ENCODE results near the gene TMUB1. TPM values are rescaled to one million over a fixed set of nuclear protein-coding genes. Genes with fewer than 3 reads are reported as not detected.

TMUB1 gene
- total RNA-seq, 1 donor from 2014 or later = 30.1 TPM

- Histone ChIP-seq H3K4me3 (no peak overlapping the region), H3K27ac (replicated peaks) (no peak overlapping the region), H3K4me1 (peaks cover 67% of the 10 kb centered on the region), H3K9me3 (replicated peaks) (no peaks in the 10 kb centered on the region), H3K36me3 (no peaks in the 10 kb centered on the region), H3K27me3 (ENCODE audit: low read depth) (no peaks in the 10 kb centered on the region)
- no peak for DNase-seq
- no peak for TF ChIP-seq CTCF (IDR thresholded peaks at IDR 0.05; ENCODE audit: borderline replicate concordance)
- intact Hi-C loops (cut with micrococcal nuclease) = no loop called here
Measured at GRCh38 chr7:151091988-151092387, 8.7 kb upstream of the TMUB1 start.

GRCh38 chr7:151091431-151091830 is 8.1 kb upstream of the TMUB1 start:
- no peak for DNase-seq
- Histone ChIP-seq H3K9me3 (replicated peaks) (no peaks in the 10 kb centered on the region), H3K36me3 (no peaks in the 10 kb centered on the region), H3K4me3 (no peak overlapping the region), H3K27me3 (ENCODE audit: low read depth) (no peaks in the 10 kb centered on the region), H3K27ac (replicated peaks) (no peak overlapping the region), H3K4me1 (peaks cover 70% of the 10 kb centered on the region)
- peak; percentile 56 for TF ChIP-seq CTCF (IDR thresholded peaks at IDR 0.05; ENCODE audit: borderline replicate concordance)
- intact Hi-C loops (cut with micrococcal nuclease) = no loop called here

GRCh38 chr7:151091003-151091402 is 7.7 kb upstream of the TMUB1 start:
- intact Hi-C loops (cut with micrococcal nuclease) = no loop called here
- Histone ChIP-seq H3K27me3 (ENCODE audit: low read depth) (no peaks in the 10 kb centered on the region), H3K27ac (replicated peaks) (no peak overlapping the region), H3K4me1 (peaks cover 70% of the 10 kb centered on the region), H3K4me3 (no peak overlapping the region), H3K9me3 (replicated peaks) (no peaks in the 10 kb centered on the region), H3K36me3 (no peaks in the 10 kb centered on the region)
- DNase-seq = no peak
- no peak for TF ChIP-seq CTCF (IDR thresholded peaks at IDR 0.05; ENCODE audit: borderline replicate concordance)

- DNase-seq = no peak
Measured at GRCh38 chr7:151089893-151090730, 6.8 kb upstream of the TMUB1 start.

More at GRCh38 chr7:151089893-151090730, 6.8 kb upstream of the TMUB1 start:
- no peak for TF ChIP-seq CTCF (IDR thresholded peaks at IDR 0.05; ENCODE audit: borderline replicate concordance)
- peak overlapping the region; percentile 88 for H3K27ac ChIP-seq (replicated peaks)
- H3K4me1 ChIP-seq = peaks cover 75% of the 10 kb centered on the region
- H3K4me3 ChIP-seq = peak overlapping the region; percentile 90
- intact Hi-C loops (cut with micrococcal nuclease) = no loop called here
- H3K9me3 ChIP-seq (replicated peaks) = no peaks in the 10 kb centered on the region
- no peaks in the 10 kb centered on the region for H3K27me3 ChIP-seq (ENCODE audit: low read depth)
- H3K36me3 ChIP-seq = no peaks in the 10 kb centered on the region

All from left ventricle myocardium inferior (tissue), 1 donor.